Kidney (tissue), 14 donors: ENCODE results near the gene USP49. TPM values are rescaled to one million over a fixed set of nuclear protein-coding genes. Genes with fewer than 3 reads are reported as not detected.

Experiments used
- DNase-seq, 5 donors: peaks; one replicate each; pipeline ENCODE4 v3.0.0-alpha.2; 2013 to 2020
- FAIRE-seq: peaks from 2 replicates; lab custom pipeline; 2012; peaks lifted over from hg19 to GRCh38; lab: Jason Lieb, UNC
- H3K27ac ChIP-seq, 2 donors: one replicate each; pipeline ENCODE4 v1.7.0; 2013; ENCODE audit warnings: low read depth in 2 of 2, low read length in 2 of 2, inconsistent platforms in 1 of 2
- H3K27me3 ChIP-seq: one replicate; pipeline ENCODE4 v1.7.1; 2013; ENCODE audit warnings: low read length, inconsistent platforms; ENCODE audit not compliant: control insufficient read depth, insufficient read depth
- H3K36me3 ChIP-seq, 3 donors: one replicate each; pipeline versions ENCODE4 v1.7.0 to v1.7.1; 2013; ENCODE audit warnings: low read length in 3 of 3, control low read depth in 1 of 3, inconsistent platforms in 1 of 3; ENCODE audit not compliant: insufficient read depth in 3 of 3, control insufficient read depth in 2 of 3
- H3K4me1 ChIP-seq, 3 donors: one replicate each; pipeline versions ENCODE4 v1.7.0 to v1.7.1; 2013; ENCODE audit warnings: low read length in 3 of 3, inconsistent platforms in 1 of 3, low read depth in 1 of 3; ENCODE audit not compliant: control insufficient read depth in 2 of 3, insufficient read depth in 2 of 3
- H3K4me3 ChIP-seq, 3 donors: one replicate each; pipeline versions ENCODE4 v1.7.0 to v1.8.1; 2013; ENCODE audit warnings: low read length in 3 of 3, control low read depth in 1 of 3, inconsistent platforms in 1 of 3
- H3K9ac ChIP-seq, 3 donors: one replicate each; pipeline versions ENCODE4 v1.7.0 to v1.7.1; 2013; ENCODE audit warnings: low read length in 3 of 3, control low read depth in 1 of 3, inconsistent platforms in 1 of 3
- H3K9me3 ChIP-seq, 3 donors: one replicate each; pipeline versions ENCODE4 v1.7.0 to v1.7.1; 2013; ENCODE audit warnings: low read length in 3 of 3, control low read depth in 1 of 3, inconsistent platforms in 1 of 3; ENCODE audit not compliant: control insufficient read depth in 2 of 3, insufficient read depth in 1 of 3
- CTCF ChIP-seq: IDR thresholded peaks from 3 replicates; pipeline ENCODE4 v1.5.1; 2012; ENCODE audit warnings: mild to moderate bottlenecking, moderate library complexity, borderline replicate concordance; ENCODE audit not compliant: insufficient read depth; ENCODE audit errors: extremely low read depth
- intact Hi-C: fragments of 100-400 bp; cut with DNase I; formaldehyde crosslinking; loops from one replicate; pipeline ENCODE4 v1.11.1; 2022
- polyA plus RNA-seq: library from polyadenylated mRNA; stranded (reverse); fragments of 350-450 nt; fragmentation: Illumina TruSeq; extraction: RNeasy Lipid Tissue Mini Kit (QIAGEN cat#74804); gene quantifications from one replicate; pipeline ENCODE4 v1.2.3, GENCODE V29; 2014; ENCODE audit warnings: low read depth, low replicate concordance; ENCODE audit not compliant: insufficient read depth
- total RNA-seq: library from RNA; stranded (reverse); fragmentation: NEBNext Ultra II Directional; extraction: Animal tissue kit (Norgen Biotek cat#: 25700); gene quantifications from one replicate; pipeline ENCODE4 v1.2.1, GENCODE V29; 2021
- donor health status: control.
- donor health status: control.
- donor health status: control.
- donor health status: control.
- donor health status: control.
- donor health status: DM: yes; HTN: yes; CAD: no.
- donor health status: Normal renal cell carcinoma (clear cell type).

The USP49 gene
- total and polyA plus RNA-seq, 2 donors from 2014 or later = 1.1 to 3.4 TPM

- intact Hi-C loops = loop anchor here (10.0 kb wide), 1 partner anchor 109 kb away; no protein-coding TSS in a partner anchor
- no peak overlapping the region for H3K9ac ChIP-seq
- H3K4me3 ChIP-seq = no peak overlapping the region
- peaks cover 5 to 46% (median 27%) of the 10 kb centered on the region in 3 donors for H3K36me3 ChIP-seq
- TF ChIP-seq CTCF = no peak
- H3K27ac ChIP-seq = no peak overlapping the region
- peaks cover 4 to 20% (median 5%) of the 10 kb centered on the region in 3 donors for H3K4me1 ChIP-seq
- DNase-seq (no peak), FAIRE-seq (no peak)
- H3K9me3 ChIP-seq = no peaks in the 10 kb centered on the region
- H3K27me3 ChIP-seq = no peaks in the 10 kb centered on the region
Observed at GRCh38 chr6:41935685-41936072, 40.5 kb upstream of the USP49 start.

GRCh38 chr6:41935193-41935574, 40.0 kb upstream of the USP49 start:
- FAIRE-seq = no peak
- Histone ChIP-seq H3K36me3 (peaks cover 5 to 46% (median 31%) of the 10 kb centered on the region in 3 donors), H3K9ac (no peak overlapping the region), H3K27me3 (no peaks in the 10 kb centered on the region), H3K4me1 (peaks cover 2 to 15% (median 5%) of the 10 kb centered on the region in 3 donors), H3K27ac (no peak overlapping the region), H3K9me3 (no peaks in the 10 kb centered on the region), H3K4me3 (no peak overlapping the region)
- intact Hi-C loops = loop anchor here (10.0 kb wide), 1 partner anchor 110 kb away; no protein-coding TSS in a partner anchor
- TF ChIP-seq CTCF = no peak
- DNase-seq = no peak

- Histone ChIP-seq H3K4me3 (no peak overlapping the region), H3K4me1 (peaks cover 0 to 10% (median 0%) of the 10 kb centered on the region in 3 donors), H3K36me3 (peaks cover 5 to 46% (median 31%) of the 10 kb centered on the region in 3 donors), H3K27ac (no peak overlapping the region), H3K9me3 (no peaks in the 10 kb centered on the region), H3K9ac (no peak overlapping the region), H3K27me3 (no peaks in the 10 kb centered on the region)
- intact Hi-C loops = loop anchor here (10.0 kb wide), 1 partner anchor 110 kb away; no protein-coding TSS in a partner anchor
- DNase-seq = no peak
- FAIRE-seq = no peak
- no peak for TF ChIP-seq CTCF
Observed at GRCh38 chr6:41934278-41935192, 39.4 kb upstream of the USP49 start.
